Lung (tissue), 12 donors: ENCODE results near the gene TNNI2. TPM values are rescaled to one million over a fixed set of nuclear protein-coding genes. Genes with fewer than 3 reads are reported as not detected.
A peak's percentile ranks its signal among the peaks of the same experiment; 100 is the strongest.

ENCODE experiments used
- ATAC-seq: fragments of 200-7000 bp; cut with Tn5 transposase; one replicate; pipeline ENCODE4 v1.9.1; 2020; ENCODE audit warnings: moderate number of reproducible peaks; ENCODE audit not compliant: insufficient read depth, low FRiP score
- DNase-seq, 3 donors: peaks; one replicate each; pipeline ENCODE4 v3.0.0-alpha.2; 2013 to 2017
- H3K27ac ChIP-seq, 2 donors: one replicate each; pipeline ENCODE4 v1.5.1; 2013; ENCODE audit warnings: mild to moderate bottlenecking in 2 of 2, moderate library complexity in 2 of 2, control low read depth in 1 of 2, inconsistent platforms in 1 of 2, low read depth in 1 of 2, low read length in 1 of 2
- H3K27me3 ChIP-seq, 3 donors: one replicate each; pipeline ENCODE4 v1.5.1; 2013; ENCODE audit warnings: low read length in 2 of 3; ENCODE audit not compliant: control insufficient read depth in 3 of 3, insufficient read depth in 3 of 3
- H3K36me3 ChIP-seq, 4 donors: one replicate each; pipeline ENCODE4 v1.5.1; 2013; ENCODE audit warnings: low read length in 4 of 4, mild to moderate bottlenecking in 1 of 4, moderate library complexity in 1 of 4; ENCODE audit not compliant: control insufficient read depth in 4 of 4, insufficient read depth in 4 of 4
- H3K4me1 ChIP-seq, 5 donors: one replicate each; pipeline ENCODE4 v1.5.1; 2013; ENCODE audit warnings: low read length in 5 of 5, mild to moderate bottlenecking in 2 of 5, moderate library complexity in 1 of 5; ENCODE audit not compliant: control insufficient read depth in 5 of 5, insufficient read depth in 5 of 5
- H3K4me3 ChIP-seq: one replicate; pipeline ENCODE4 v1.5.1; 2013; ENCODE audit warnings: mild to moderate bottlenecking, control low read depth, moderate library complexity
- H3K9ac ChIP-seq, 2 donors: one replicate each; pipeline ENCODE4 v1.5.1; 2013; ENCODE audit warnings: low read length in 2 of 2, control low read depth in 1 of 2; ENCODE audit not compliant: insufficient read depth in 1 of 2
- H3K9me3 ChIP-seq, 4 donors: one replicate each; pipeline ENCODE4 v1.5.1; 2013; ENCODE audit warnings: low read length in 3 of 4, mild to moderate bottlenecking in 1 of 4, moderate library complexity in 1 of 4; ENCODE audit not compliant: control insufficient read depth in 4 of 4, insufficient read depth in 3 of 4
- WGBS, 2 donors: extraction: QIAGEN DNeasy Blood & Tissue Kit; methylation state at CpG; one replicate each; pipeline ENCODE4 v1.1.7; 2013; 5-methylcytosine and 5-hydroxymethylcytosine counted together
- polyA plus RNA-seq, 2 donors: library from polyadenylated mRNA; stranded (reverse); fragments of 200-250 nt; gene quantifications; one replicate each; pipeline ENCODE4 v1.2.1, GENCODE V29; 2013
- total RNA-seq, 2 donors: library from RNA; depleted of rRNA in 1 of 2; stranded (reverse); fragments of >200 nt in 1 of 2; gene quantifications; one replicate each; pipeline ENCODE4 v1.2.1, GENCODE V29; 2014 to 2021
- TF ChIP-seq, protein P1 (sequence below): IDR thresholded peaks from 2 replicates; pipeline ENCODE4 v1.5.1; 2012; ENCODE audit warnings: mild to moderate bottlenecking; ENCODE audit errors: control extremely low read depth, extremely low read depth
- donor health status: control.
- donor health status: control.
- donor health status: Bipolar disorder and iron deficiency.
- donor health status: healthy.
- donor health status: DM: yes; HTN: yes; CAD: no.

TNNI2 gene
- total and polyA plus RNA-seq, 4 donors = 3.1 to 35.8 (median 12.2) TPM

DNA sequence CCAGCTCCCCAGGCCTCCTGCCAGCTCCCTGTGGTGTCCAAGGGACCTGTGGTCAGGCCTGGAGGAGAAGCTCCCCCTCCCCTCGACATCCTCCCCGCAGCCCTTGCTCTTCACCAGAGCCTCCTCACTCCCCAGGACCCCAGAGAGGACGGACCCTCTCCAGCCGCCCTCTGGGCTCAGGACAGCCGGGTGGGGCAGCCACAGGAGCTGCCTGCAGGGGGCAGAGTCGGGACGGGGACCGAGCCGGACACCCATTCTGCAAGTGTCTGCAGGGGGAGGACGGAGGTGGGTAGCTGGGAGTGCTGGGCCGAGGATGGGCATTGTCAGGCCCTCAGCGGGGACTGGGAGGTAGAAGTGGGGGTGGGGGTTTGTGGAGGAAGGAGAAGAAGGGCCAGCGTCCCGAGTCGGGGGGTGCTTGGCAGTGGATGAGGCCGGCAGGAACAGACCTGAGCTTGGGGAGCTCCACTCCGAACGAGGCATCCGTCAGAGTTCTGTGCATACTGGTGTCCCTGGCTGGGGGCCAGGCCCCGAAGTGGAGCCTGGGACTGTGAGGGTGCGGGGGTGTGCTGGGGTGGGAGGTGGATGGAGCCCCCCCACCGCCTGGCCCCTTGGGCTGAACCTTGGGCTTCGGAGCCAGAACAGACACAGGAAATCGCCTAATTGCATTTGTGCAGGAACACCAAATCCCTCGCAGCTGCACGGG is 37.7 kb downstream of the TNNI2 start:
- H3K9me3 ChIP-seq = no peaks in the 10 kb centered on the region
- peak overlapping the region in 1 of 2 donors; percentile 84 for H3K27ac ChIP-seq
- peaks cover 0 to 19% (median 8%) of the 10 kb centered on the region in 5 donors for H3K4me1 ChIP-seq
- no peaks in the 10 kb centered on the region for H3K36me3 ChIP-seq
- TF ChIP-seq, protein P1, sequence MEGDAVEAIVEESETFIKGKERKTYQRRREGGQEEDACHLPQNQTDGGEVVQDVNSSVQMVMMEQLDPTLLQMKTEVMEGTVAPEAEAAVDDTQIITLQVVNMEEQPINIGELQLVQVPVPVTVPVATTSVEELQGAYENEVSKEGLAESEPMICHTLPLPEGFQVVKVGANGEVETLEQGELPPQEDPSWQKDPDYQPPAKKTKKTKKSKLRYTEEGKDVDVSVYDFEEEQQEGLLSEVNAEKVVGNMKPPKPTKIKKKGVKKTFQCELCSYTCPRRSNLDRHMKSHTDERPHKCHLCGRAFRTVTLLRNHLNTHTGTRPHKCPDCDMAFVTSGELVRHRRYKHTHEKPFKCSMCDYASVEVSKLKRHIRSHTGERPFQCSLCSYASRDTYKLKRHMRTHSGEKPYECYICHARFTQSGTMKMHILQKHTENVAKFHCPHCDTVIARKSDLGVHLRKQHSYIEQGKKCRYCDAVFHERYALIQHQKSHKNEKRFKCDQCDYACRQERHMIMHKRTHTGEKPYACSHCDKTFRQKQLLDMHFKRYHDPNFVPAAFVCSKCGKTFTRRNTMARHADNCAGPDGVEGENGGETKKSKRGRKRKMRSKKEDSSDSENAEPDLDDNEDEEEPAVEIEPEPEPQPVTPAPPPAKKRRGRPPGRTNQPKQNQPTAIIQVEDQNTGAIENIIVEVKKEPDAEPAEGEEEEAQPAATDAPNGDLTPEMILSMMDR = no peak
- 37 to 44% methylated on average over 26 of the region's 26 CpGs for WGBS, 2 donors
- DNase-seq (peak; percentile 35 to 64 (median 48)), ATAC-seq (no peak)
- H3K9ac ChIP-seq = no peak overlapping the region
- peaks cover 0 to 2% (median 0%) of the 10 kb centered on the region in 3 donors for H3K27me3 ChIP-seq
- H3K4me3 ChIP-seq = no peak overlapping the region

- Histone ChIP-seq H3K9me3 (no peaks in the 10 kb centered on the region), H3K27ac (peak overlapping the region in 1 of 2 donors; percentile 26), H3K4me3 (no peak overlapping the region), H3K9ac (no peak overlapping the region), H3K4me1 (peaks cover 0 to 22% (median 10%) of the 10 kb centered on the region in 5 donors), H3K27me3 (no peaks in the 10 kb centered on the region), H3K36me3 (no peaks in the 10 kb centered on the region)
- DNase-seq (peak; percentile 63 to 80 (median 68)), ATAC-seq (no peak)
- TF ChIP-seq, protein P1 = no peak
- WGBS, 2 donors = 59 to 64% methylated on average over 32 to 33 of the region's 33 CpGs
These were observed 38.7 kb downstream of the TNNI2 start for GRCh38 chr11:1877211-1878136.

GRCh38 chr11:1878137-1879031 is 39.6 kb downstream of the TNNI2 start:
- TF ChIP-seq, protein P1 = no peak
- ATAC-seq (no peak), DNase-seq (peak in 1 of 3 donors; percentile 11)
- H3K4me1 ChIP-seq = peaks cover 0 to 28% (median 10%) of the 10 kb centered on the region in 5 donors
- no peaks in the 10 kb centered on the region for H3K27me3 ChIP-seq
- H3K9me3 ChIP-seq = no peaks in the 10 kb centered on the region
- WGBS, 2 donors = 91 to 98% methylated on average over 30 of the region's 30 CpGs
- H3K4me3 ChIP-seq = no peak overlapping the region
- H3K9ac ChIP-seq = no peak overlapping the region
- H3K27ac ChIP-seq = no peak overlapping the region
- no peaks in the 10 kb centered on the region for H3K36me3 ChIP-seq
